Myocyte (in vitro differentiated cells): ENCODE data around the gene CDK6. TPM values are rescaled to one million over a fixed set of nuclear protein-coding genes. Genes with fewer than 3 reads are reported as not detected.
"Not testable (repeated sequence)": the region's sequence is repeated elsewhere in the genome, so short reads cannot be mapped to it uniquely, and the experiment has no call there.

ENCODE experiments used
- DNase-seq: peaks from one replicate; pipeline ENCODE4 v3.0.0-alpha.2; 2012; ENCODE audit warnings: low read depth
- total RNA-seq: library from RNA; depleted of rRNA; stranded (reverse); fragments of >200 nt; gene quantifications from 2 replicates; pipeline ENCODE4 v1.2.3, GENCODE V29; 2014

Gene CDK6
- total RNA-seq, 1 donor from 2014 or later, result 124 TPM

DNA sequence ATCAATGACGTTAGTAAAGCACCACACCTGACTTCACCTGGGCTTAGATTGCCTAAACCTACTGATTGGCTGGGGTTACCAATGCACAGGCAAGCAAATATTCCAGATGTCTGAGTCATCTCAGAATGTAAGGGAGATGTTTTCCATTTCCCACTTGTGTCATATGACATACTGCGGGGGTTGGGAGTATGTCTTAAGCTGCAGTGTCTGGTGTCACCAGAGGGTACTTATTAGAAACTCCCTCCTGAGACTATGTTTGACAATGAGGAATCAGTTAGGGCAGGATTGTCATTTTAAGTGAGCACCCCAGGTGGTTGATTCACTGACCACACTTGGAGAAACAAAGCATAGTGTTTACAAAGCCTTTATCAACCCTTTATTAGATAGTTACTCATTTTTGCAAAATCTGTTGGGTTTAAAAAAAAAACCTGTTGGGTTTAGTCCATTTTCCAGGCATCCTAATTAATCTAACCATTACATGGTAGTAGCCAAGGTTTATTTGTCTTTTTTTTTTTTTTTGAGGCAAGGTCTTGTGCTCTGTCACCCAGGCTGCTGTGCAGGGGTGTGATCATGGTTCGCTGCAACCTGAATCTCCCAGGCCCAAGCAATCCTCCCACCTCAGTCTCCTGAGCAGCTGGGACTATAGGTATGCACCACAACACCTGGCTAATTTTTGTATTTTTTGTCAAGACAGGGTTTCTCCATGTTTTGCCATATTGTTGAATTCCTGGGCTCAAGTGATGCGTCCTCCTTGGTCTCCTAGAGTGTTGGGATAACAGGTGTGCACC is 72.5 kb downstream of the CDK6 start:
- peak; percentile 82 for DNase-seq

DNA sequence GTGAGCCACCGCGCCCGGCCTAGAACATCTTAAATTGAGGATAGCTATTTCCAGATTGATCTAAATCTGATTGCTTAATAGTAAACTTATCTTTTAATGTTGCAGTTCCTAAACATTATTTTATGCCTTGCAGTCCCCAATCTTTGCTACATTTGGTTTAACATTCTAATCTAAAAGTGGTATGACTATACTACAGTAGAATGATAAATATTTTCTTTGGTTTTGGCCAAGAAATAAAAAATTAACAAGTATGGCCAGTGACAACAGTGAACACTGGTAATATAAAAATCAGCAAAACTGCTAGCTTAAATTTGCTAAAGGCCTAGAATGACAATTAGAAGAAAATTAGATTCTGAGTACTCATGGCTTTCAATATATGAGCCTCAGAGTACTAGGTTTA is 73.5 kb downstream of the CDK6 start:
- no peak for DNase-seq

DNA sequence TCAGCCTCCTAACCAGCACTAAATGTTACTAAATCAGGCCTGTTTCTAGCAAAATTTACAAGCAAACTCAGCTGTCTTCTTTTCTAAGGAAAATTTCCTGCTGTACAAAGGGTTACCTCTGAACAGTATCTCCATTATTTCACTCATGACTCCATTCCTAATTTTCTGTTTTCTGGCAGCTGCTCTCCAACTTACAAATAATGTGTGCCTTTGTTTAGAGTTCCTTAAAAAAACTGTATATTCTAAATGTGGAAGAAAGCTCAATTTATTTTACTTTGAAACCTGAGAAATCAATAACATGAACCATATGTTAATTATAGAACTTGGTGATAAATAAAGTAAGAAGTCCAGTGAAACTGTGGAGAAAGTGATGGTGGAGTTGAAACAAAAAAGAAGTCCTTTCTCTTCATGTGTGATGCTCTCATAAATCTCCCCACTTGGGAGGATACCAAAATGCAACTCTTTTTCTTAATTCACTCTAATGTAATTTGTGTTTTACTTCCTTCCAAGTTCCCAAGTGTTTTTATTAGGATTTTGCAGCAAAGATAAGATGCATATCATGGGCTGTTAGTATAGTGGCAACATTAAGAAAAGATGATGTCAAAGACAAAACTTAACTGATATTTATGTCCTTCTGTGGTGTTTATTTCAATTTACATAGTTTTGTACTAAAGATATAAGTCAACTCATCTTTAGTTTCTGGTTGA is 74.8 kb downstream of the CDK6 start:
- DNase-seq, result no peak

DNA sequence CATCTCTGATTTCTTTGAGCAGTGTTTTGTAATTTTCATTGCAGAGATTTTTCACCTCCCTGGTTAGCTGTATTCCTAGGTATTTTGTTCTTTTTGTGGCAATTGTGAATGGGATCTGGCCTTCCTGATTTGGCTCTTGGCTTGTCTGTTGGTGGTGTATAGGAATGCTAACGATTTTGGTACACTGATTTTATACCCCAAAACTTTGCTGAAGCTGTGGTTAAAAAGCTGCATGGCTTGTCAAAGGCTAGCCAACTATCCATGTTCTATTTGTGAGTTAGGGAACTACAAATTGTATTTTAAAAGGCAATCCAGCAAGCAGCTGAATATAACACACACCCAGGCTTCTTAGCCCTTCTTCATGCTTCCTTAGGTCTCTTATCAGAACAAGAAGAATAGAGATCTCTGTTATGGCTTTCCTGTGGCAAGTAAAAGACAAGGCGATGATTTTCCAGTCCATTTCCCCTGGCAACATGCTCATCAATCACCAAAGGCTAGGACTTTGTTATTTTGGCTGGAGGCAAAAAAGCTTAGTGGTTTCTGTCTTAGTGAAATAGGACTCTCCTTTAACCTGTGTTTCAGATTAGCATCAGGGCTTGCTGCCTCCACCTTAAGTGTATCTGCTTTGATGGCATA is 77.5 kb downstream of the CDK6 start:
- DNase-seq, result no peak

DNA sequence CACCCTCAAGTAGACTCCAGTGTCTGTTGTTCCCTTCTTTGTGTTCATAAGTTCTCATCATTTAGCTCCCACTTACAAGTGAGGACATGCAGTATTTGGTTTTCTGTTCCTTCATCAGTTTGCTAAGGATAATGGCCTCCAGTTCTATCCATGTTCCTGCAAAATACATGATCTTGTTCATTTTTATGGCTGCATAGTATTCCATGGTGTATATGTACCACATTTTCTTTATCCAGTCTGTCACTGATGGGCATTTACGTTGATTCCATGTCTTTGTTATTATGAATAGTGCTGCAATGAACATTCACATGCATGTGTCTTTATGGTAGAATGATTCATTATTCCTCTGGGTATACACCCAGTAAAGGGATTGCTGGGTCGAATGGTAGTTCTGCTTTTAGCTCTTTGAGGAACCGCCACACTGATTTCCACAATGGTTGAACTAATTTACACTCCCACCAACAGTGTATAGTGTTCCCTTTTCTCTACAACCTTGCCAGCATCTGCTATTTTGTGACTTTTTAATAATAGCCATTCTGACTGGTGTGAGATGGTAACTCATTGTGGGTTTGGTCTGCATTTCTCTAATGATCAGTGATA is 79.0 kb downstream of the CDK6 start:
- DNase-seq, result not testable (repeated sequence)

DNA sequence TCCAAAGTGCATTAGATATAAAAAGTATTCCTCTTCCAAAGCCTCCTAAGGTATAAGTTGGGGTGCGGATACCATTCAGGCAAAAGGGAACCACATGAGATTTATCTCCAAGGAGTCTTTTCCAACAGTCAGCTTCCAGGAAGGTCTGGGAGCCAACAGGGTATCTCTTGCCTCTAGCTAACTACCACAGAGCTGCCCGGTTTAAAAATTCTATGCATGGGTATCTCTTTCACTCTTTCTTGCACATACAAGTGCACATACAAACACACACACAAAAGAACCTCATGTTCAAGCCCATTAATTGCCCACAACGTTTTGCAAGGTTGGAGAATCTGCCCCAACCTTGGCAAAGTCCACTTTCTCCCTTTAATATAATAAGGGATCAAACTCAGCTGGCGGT is 80.7 kb downstream of the CDK6 start:
- no peak for DNase-seq

DNA sequence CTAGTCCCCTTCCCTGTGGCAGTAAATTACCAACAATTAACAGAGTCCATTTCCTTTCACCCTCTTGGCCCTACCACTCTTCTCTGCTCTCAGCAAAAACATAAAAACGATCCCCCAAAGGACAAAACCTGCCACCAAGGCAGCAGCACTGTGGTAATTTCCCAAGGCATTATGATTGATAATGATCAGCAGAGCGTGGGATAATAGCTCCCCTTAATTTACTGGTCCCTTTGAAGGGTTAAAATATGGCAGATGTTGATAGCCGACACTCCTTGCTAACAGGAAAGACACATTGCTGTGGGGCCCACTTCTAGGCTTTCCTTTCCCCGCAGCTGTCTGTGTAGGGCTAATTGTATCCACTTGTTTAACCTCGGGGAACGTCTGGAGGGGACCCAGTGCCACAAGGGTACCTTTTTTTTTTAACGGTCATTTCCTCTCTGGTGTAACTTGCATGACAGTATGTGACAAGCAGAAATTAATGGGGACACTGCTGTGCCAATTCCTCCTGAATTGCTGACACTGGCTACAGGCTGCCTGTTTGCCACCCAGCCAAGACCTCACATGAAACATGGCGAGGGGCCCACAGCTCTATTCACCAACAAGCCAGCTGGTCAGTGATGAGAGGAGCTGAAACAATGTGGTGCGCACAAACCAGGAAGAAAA is 81.3 kb downstream of the CDK6 start:
- DNase-seq, result peak; percentile 93

DNA sequence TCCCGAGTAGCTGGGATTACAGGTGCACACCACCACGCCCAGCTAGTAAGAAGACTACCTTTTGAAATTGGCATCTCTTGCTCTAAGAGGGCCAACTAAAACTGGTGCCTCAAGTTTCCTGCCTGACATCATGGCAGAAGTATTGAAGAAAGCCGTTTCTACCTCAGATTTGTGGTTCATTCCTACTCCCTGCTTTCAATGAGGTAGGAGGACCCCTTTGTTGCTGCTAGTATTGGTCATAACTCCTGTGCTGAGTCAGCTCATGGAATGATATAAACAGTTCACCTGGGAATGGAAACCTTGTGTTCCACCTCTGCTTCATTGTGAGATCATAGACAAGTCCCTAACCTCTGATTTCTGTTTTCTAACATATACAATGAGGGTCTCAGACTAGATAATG is 82.8 kb downstream of the CDK6 start:
- DNase-seq, result no peak

DNA sequence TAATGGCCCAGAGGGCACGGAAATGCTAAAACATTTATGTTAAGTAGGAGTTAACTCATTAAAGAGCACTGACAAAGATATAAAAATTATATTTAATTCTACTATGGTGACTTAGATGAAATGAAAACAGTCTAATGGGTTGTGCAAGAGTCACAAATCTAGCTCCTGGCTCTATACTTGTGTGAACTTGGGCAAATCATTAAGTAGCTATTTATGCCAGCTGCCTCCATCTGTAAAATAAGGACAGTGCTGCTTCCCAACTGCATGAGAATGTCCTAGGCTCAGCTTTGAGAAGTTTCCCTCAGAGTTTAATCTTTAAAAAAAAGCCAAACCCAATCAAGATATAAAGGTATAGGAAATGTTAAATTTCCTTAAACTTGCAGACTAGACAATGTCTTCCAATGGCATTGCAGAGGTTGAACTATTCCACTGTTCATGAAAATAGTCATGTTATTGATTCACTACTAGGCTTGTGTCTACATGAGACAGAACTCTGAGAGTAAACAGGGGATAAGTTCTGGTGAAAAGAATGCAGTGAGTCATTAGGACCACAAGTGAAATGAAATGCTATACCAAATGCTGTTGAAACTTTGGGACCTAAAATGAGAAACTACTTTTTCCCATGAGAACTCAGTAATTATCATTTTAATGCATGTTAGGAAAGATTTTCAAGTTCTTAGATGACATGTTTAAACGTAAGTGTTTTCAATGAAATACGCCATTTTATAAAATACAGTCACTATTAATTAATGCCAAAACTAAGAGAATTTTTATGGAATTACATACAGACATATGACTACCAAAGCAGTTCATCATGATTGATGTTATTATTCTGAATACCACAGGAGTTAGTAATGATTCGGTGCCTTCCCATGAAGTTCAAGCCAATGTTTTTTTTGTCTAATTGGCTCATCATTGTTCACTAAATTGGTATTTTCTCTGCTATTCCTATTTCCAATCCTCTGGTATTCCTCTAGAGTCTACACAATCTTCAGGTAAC is 84.2 kb downstream of the CDK6 start:
- DNase-seq, result peak; percentile 85

DNA sequence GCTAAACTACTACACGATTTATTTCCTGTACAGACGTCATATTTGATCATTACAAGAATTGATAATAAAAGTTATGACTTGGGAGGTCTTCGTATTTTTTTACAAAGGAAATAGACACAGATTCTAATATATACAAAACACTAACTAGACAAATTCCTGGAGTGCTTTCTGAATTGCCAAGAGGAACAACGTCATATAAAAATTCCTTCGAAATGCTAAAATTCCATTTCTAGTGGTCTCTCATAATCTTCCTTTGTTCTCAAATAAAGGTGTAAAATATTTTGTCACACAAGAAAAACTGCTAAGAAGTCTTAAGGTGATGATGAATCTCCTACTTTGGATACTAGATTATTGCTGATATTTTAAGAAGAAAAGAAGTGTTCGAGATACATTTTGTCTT is 85.4 kb downstream of the CDK6 start:
- DNase-seq, result no peak

DNA sequence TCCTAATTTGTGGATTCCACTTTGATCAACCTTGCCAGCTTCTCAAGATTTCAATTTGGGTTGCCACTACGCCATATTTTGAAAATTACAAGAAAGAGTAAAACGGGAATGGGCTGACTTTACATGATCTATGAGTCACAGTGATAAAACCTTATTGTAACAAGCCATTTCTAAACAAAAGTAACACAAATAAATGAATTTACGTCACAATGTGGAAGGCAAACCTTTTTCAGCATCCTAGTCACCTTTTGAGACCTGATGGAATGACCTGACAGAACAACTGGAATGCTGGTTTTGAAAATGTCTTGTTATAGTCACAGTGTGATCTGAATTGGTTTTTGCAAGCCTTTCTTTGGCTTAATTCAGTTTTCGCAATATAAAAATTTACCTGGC is 85.9 kb downstream of the CDK6 start:
- DNase-seq, result no peak

DNA sequence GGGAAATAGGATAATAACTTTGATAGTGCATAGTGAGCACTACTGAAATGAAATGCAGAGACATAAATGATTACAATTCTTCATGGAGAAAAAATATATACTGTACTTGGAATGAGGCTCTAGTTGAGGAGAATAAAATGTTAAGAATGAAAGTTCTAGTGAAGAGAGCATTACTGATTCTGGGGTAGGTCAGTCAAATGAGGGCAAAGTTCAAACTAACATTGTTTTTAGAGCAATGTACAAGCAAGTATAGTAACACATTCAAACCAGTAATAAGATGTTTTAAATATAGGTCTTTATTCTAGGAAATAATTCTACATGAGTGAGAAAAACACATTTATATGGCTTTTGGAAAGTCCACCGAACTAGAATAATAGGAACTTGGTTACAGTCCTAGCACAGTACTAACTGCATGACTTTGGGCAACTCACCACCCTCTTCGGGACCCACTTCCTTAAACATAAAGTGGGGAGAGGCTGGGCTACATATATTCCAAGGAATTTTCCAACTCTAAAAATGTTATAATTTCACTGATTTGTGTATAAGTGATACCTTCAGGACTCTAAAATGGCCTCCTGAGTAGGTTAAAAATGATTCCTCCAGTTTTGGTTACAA is 86.4 kb downstream of the CDK6 start:
- DNase-seq, result no peak

DNA sequence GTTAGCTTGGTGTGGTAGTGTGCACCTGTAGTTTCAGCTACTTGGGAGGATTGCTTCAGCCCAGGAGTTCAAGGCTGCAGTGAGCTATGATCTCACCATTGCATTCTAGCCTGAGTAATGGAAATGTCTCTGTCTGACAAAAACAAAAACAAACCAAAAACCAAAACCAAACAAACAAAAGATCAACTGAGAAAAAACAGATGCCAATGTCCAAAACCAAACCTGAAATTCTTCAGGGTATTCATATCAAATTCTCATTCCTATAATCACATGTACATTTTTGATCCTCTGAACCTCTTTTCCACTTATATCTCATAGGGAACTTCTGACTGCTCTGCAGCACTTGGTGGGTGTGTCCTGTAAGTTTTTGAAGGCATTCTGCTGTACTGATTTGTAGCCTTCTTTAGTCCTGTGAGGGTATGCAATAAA is 87.0 kb downstream of the CDK6 start:
- DNase-seq, result no peak

DNA sequence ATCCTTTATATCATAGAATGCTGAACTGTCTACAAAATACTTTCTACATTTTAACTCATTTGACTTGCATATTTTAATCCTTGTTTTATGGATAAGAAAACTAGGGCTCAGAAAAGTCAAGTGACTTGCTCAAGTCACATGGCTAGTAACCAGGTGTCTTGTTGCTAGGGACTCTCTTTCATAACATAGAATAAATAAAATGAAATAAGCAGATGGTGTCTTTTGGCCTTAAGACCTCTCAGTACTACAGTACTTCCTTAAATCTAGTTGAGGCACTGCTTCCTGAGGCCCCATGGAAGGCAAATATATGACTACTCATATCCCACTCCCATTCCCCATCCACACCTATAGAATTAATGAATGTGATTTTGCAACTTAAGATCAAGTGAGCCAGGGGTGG is 87.9 kb downstream of the CDK6 start:
- DNase-seq, result no peak

DNA sequence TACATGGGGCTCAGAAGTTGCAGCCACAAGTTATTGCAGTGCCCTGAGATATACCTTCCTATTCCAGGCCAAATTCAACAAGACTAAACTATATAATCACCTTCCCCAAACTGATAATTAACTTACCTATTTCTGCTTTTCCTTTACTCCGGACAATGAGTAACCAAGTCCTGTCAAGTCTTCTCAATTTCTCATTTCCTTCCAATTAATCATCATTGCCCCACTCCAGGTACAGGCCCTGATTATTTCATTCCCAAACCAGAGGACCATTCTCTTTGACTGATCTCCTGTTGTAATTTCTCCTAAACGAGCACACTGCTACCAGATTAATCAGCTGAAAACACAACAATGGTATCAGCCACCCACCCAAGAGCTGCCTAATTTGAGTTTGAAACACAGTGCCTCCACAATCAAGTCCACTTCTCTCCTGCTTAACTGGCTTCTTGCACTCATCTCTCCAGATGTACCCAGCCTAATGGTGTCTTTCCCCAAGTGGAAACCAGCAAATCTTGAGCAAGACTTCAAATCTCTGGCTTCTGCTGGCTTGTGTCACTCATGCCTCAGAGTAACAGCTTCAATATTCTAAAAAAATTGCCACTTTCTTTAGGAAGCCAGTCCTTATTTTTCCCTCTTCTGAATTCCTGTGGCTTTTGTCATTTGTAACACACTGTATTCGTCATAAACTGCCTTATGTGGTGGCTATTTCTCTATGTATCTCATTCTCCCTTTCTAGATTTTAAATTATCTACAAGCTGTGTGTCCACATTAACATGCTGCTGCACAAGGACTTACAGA is 89.1 kb downstream of the CDK6 start:
- no peak for DNase-seq

DNA sequence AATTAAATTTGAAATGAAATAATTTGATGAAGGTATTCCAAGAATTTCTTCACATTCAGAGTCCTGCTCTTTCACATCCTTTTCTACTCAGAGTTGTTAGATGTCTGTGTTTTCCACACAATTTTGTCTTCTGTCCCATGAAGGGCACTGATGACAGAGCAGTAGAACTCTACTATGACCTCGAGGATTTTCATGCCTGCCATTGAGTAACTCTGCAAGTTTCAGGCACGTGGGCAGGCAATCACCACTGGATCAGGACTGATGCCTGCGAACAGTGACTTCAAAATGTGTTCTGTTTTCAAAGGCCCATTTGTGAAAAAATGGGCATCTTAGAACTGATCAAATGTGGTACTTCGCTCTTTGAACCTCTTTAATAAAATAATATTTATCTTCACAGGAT is 91.1 kb downstream of the CDK6 start:
- no peak for DNase-seq

DNA sequence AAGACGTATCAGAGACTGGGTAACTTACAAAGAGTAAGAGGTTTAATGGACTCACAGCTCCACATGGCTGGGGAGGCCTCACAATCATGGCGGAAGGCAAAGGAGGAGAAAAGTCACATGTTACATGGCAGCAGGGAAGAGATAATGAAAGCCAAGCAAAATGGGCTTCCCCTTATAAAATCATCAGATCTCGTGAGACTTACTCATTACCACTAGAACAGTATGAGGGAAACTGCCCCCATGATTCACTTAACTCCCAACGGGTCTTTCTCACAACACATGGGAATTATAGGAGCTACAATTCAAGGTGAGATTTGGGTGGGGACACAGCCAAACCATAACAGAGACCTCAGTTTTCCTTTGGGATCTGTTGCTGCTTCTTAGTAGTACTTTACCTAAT is 92.2 kb downstream of the CDK6 start:
- DNase-seq, result not testable (repeated sequence)

DNA sequence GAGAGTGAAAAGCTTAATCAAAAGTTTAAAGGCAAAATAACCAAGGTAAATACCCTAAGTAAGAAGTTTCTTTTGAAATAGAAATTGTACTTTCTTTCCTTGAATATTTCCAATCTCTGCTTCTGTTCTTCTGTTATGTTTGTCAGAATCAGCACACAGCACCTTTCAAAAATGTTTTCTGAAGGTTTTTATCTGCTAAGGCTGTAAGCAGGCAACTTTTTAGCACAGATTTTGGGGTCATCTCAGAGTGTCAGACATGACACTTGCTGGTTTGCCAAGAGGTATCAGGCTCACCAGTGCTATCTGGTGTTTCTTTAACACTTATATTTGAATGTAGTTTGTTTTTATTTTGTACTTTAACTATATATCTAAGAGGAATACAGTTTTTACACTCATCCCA is 94.2 kb downstream of the CDK6 start:
- DNase-seq, result no peak

DNA sequence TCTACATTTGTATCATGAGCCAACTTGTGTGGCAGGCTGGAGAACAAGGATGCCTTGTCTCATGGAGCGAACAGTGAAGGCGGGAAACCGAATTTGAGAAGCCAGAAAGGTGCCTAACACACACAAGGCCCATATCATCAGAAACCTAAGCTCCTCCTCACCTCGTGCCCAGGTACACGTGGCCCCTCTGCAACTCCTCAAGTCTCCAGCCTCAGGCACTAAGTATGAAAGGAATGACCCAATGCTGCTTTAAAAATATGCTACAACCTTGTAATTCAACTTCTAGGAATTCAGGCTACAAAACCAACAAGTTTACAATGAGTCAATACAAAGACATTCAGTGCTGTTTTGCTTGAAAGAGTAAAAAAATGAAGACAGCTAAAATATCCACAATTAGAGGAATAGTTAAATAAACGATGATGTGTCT is 95.7 kb downstream of the CDK6 start:
- DNase-seq, result no peak
